ENCODE measurements around the gene BPIFB1.

The BPIFB1 gene

DNA sequence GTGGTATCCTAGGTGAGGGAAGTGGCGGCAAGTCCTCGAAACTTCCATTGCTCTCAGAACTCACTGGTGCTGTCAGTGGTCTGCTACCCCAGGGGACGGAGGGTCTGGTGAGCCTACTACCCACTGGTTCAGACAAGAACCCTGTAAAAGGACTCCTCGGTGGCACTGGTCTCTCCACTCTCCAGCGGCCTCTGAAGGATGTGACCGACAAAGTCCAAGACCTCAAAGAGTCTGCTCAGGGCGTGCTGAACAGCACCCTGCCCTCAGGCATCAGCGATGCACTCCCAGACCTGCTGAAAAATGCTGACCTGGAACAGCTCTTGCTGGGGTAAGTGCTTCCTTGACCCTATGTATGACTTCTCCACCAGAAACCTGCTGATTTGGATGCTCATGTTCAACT is 66.5 kb downstream of the BPIFB1 start:
- H3K27me3 ChIP-seq (ENCODE audit: insufficient read depth, poor library complexity, severe bottlenecking), result no peaks in the 10 kb centered on the region
- no peak overlapping the region for H3K27ac ChIP-seq (replicated peaks)
- H3K4me3 ChIP-seq (replicated peaks; ENCODE audit: insufficient read depth, low read length), result no peak overlapping the region
- no peak for DNase-seq (ENCODE audit: low read depth in 1 of 2, low spot score in 1 of 2)
- TF ChIP-seq CTCF (IDR thresholded peaks at IDR 0.05; ENCODE audit: insufficient read depth, low read length) (no peak), POLR2AphosphoS5 (IDR thresholded peaks at IDR 0.05; ENCODE audit: low read depth) (no peak)

DNA sequence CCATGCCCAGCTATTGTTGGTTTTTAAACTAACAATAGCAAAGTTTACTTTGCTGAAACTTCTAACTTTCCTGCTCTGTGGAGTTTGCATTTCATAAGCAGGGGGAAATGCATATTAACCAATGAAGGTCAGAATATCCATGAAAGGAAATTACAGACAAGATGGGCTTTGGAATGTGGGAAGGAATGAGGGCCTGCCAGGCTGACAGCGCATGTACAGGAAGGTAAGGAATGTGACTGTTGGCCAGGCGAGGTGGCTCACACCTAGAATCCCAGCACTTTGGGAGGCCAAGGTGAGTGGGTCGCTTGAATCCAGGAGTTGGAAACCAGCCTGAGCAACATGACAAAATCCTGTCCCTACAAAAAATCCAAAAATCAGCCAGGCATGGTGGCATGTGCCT is 68.7 kb downstream of the BPIFB1 start:
- no peak for DNase-seq (ENCODE audit: low read depth in 1 of 2, low spot score in 1 of 2)

DNA sequence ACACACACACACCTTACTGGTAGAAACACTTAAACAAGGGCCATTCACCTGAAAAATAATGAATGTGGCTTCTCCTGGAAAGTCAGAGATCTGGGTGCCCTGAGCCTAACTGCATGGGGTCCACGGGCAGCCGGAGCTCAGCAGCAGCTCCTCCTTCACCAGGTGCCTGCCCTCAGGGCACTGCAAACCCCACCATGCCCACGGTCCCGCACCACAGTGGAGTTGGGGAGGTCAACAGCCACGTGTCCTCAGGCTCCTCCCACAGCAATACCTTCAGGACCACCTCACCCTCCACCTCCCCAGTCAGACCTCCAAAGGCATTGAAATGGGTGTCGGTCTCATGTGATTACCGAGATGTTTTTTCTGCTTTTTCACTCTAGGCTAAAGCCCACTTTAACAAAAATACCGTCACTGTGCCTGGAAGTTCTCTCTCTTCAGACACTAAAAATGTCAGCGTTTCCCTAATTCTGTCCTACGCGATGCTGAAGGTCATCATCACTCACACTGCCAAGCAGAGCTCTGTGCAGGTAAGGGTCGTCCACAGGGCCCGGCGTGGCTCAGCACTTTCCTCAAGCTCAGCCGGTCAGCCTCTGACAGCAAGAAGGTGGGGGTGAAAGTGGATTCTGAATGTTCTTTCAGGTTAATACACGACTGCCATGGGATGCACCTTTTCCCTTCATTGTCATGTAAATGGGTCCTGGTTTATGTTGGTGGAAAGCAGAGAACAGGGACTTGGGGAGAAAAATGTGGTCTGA is 69.4 kb downstream of the BPIFB1 start:
- Histone ChIP-seq H3K27me3 (ENCODE audit: insufficient read depth, poor library complexity, severe bottlenecking) (no peaks in the 10 kb centered on the region), H3K27ac (replicated peaks) (no peak overlapping the region), H3K4me3 (replicated peaks; ENCODE audit: insufficient read depth, low read length) (no peak overlapping the region)
- TF ChIP-seq GABPA (IDR thresholded peaks at IDR 0.05; ENCODE audit: low read depth) (no peak), CTCF (IDR thresholded peaks at IDR 0.05; ENCODE audit: insufficient read depth, low read length) (no peak), SPI1 (IDR thresholded peaks at IDR 0.05; ENCODE audit: borderline replicate concordance, low read depth) (no peak), POLR2AphosphoS5 (IDR thresholded peaks at IDR 0.05; ENCODE audit: low read depth) (no peak)
- TF ChIP-seq, protein P1, sequence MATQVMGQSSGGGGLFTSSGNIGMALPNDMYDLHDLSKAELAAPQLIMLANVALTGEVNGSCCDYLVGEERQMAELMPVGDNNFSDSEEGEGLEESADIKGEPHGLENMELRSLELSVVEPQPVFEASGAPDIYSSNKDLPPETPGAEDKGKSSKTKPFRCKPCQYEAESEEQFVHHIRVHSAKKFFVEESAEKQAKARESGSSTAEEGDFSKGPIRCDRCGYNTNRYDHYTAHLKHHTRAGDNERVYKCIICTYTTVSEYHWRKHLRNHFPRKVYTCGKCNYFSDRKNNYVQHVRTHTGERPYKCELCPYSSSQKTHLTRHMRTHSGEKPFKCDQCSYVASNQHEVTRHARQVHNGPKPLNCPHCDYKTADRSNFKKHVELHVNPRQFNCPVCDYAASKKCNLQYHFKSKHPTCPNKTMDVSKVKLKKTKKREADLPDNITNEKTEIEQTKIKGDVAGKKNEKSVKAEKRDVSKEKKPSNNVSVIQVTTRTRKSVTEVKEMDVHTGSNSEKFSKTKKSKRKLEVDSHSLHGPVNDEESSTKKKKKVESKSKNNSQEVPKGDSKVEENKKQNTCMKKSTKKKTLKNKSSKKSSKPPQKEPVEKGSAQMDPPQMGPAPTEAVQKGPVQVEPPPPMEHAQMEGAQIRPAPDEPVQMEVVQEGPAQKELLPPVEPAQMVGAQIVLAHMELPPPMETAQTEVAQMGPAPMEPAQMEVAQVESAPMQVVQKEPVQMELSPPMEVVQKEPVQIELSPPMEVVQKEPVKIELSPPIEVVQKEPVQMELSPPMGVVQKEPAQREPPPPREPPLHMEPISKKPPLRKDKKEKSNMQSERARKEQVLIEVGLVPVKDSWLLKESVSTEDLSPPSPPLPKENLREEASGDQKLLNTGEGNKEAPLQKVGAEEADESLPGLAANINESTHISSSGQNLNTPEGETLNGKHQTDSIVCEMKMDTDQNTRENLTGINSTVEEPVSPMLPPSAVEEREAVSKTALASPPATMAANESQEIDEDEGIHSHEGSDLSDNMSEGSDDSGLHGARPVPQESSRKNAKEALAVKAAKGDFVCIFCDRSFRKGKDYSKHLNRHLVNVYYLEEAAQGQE (IDR thresholded peaks at IDR 0.05; ENCODE audit: insufficient replicate concordance, low read depth), result no peak
- no peak for DNase-seq (ENCODE audit: low read depth in 1 of 2, low spot score in 1 of 2)

More for the DNA sequence above, 68.7 kb downstream of the BPIFB1 start:
- no peak overlapping the region for H3K27ac ChIP-seq (replicated peaks)
- H3K4me3 ChIP-seq (replicated peaks; ENCODE audit: insufficient read depth, low read length), result no peak overlapping the region
- H3K27me3 ChIP-seq (ENCODE audit: insufficient read depth, poor library complexity, severe bottlenecking), result no peaks in the 10 kb centered on the region
- TF ChIP-seq GABPA (IDR thresholded peaks at IDR 0.05; ENCODE audit: low read depth) (no peak), CTCF (IDR thresholded peaks at IDR 0.05; ENCODE audit: insufficient read depth, low read length) (no peak), POLR2AphosphoS5 (IDR thresholded peaks at IDR 0.05; ENCODE audit: low read depth) (no peak), SPI1 (IDR thresholded peaks at IDR 0.05; ENCODE audit: borderline replicate concordance, low read depth) (no peak)
- TF ChIP-seq, protein P1 (IDR thresholded peaks at IDR 0.05; ENCODE audit: insufficient replicate concordance, low read depth), result no peak

DNA sequence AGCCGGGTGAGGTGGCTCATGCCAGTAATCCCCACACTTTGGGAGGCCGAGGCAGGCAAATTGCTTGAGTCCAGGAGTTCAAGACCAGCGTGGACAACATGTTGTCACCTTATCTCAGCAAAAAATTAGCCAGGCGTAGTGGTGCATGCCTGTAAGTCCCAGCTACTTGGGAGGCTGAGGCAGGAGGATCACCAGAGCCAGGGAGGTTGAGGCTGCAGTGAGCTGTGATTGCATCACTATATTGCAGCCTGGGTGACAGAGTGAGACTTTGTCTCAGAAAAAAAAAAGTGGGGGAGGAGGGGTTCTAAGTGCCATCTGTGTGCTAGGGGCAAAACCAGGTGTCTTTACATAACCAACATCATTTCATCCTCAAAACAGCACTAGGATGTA is 70.0 kb downstream of the BPIFB1 start:
- Histone ChIP-seq H3K4me3 (replicated peaks; ENCODE audit: insufficient read depth, low read length) (no peak overlapping the region), H3K27ac (replicated peaks) (no peak overlapping the region), H3K27me3 (ENCODE audit: insufficient read depth, poor library complexity, severe bottlenecking) (no peaks in the 10 kb centered on the region)
- DNase-seq (ENCODE audit: low read depth in 1 of 2, low spot score in 1 of 2), result no peak
- no peak for TF ChIP-seq POLR2AphosphoS5 (IDR thresholded peaks at IDR 0.05; ENCODE audit: low read depth)

All from HL-60 (cell line).